T-helper 9 cell (primary cell): ENCODE results near the gene ADAMTS12.
"Not testable (repeated sequence)": the region's sequence is repeated elsewhere in the genome, so short reads cannot be mapped to it uniquely, and the experiment has no call there.

Experiments
- DNase-seq: peaks from one replicate; pipeline ENCODE4 v3.0.0-alpha.2; 2020

ADAMTS12 gene

DNA sequence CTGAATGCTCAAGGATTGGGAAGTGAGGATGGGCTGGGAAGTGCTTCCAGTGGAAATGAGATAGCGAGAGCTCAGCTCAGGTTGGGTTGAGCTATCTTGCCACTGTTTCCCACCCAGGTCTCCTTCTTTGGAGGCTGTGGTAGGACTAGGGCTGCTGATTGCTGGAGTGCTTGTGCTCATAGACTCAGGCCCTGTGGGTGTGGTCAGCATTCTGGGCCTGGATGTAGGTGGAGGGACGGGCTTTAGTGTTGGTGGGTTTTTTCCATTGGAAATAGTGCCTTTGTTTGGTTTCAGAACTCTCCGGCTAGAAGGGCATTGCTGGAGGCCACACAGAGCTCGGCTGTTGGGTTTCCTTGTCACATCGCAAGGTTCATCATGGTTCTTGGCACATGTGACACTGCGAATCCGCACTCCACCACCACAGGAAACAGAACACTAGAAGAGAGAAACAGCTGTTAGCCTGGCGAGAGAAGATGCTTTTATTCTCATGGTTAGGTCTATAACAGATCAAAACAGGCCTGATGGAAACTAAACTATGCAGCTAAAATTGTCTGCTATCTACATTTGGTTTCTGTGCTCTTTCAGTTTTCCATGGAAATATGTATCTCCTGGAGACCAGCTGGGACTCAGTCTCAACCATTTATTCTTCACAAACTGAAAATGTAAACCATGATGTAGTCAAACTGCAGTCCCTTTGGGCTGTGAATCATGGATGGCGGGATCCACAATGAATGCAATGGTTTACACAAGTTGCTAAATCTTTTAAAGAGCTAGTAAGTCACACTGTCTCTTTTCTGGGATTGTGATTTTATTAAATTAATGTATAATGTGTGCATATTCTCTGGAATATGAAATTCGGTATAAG lies 314.8 kb downstream of the ADAMTS12 start:
- DNase-seq = no peak

DNA sequence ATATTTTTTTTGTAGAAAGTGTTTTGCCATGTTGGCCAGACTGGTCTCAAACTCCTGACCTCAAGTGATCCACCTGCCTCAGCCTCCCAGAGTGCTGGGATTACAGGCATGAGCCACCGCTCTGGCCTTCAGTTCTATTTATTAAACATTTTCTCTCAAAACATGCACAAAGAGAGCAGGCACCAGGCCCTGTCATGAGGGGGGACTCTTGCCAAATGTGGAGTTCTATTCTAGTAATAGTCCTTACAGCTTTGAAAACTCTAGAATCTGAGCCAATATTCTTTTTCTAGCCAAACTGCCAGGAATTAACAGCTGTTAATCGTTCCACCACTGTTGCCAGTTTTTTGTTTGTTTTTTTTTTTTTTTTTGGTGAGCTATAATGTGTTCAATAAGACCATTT lies 326.5 kb downstream of the ADAMTS12 start:
- no peak for DNase-seq

DNA sequence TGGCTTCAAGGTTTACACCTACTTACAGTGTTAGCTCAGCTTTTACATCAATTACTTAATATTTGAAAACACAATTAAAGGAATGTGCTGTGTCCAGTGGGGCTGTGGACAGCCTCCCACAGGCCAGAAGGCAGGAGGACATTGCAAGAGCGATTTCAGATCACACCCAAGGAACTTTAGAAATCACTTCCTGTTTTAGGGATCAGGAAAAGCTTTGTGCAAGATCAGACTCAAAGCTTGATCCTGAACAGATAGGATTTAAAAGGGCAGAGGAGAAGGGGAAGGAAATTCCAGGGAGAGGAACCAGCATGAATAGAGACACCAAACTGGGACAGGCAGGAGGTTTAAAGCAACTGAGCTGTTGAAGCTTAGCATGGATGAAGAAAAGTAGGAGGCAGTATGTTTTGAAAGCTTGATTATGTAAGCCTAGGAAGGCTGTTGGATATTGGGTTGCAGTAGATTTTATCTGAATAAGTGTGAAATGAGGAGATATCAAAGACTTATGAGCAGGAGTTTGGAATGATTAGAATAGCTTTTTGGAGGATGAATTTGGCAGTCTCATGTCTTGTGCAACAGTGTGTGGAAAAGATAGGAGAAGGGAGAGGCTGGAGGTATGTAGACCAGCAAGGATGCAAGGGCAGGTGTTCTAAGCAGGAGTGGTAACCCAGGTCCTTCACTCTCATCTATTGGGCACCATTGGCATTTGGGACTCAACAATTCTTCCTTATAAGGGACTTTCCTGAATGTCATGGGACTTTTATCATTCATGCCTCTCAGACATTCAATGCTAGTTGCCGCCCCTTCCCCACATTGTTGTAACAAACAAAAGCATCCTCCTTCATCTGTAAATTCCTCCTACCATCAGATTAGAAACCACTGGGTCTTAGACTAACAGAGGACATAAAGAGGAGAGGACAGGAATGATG lies 327.5 kb downstream of the ADAMTS12 start:
- DNase-seq = no peak

DNA sequence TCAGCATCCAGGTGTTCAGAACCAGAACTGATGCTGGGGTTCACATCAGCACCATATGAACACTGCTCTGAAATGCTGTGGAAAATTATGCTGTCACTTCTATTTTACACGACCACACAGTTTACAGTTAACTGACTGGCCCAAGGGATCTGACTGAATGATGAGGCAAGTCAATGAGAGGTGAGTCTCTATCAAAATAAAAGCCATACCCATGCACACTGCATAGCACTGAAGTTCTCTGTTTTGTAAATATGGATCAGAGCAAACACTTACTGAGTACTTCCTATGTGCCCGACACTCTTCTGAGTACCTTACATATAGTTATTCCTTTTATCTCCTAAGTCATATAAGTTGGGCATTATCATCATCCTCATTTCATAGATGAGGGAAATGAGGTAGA lies 328.3 kb downstream of the ADAMTS12 start:
- no peak for DNase-seq

DNA sequence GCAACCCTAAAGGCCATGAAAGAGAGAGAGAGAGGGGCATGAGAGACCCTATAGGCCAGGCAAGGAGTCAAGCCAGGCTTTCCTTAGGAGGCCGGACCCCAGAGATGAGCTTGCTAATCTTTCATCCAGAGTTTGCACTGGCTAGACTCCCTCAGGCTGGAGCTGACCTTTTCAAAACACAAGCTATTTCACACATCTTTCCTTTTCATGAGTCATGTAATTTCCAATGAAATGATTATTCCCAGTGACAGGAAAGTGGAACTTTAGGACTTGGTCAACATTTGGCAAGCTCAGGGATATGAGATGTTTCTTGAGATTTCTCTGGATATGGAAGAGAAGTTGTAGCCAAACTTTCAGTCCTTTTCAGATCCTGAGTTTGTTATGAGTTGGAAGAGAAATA lies 333.3 kb downstream of the ADAMTS12 start:
- no peak for DNase-seq

DNA sequence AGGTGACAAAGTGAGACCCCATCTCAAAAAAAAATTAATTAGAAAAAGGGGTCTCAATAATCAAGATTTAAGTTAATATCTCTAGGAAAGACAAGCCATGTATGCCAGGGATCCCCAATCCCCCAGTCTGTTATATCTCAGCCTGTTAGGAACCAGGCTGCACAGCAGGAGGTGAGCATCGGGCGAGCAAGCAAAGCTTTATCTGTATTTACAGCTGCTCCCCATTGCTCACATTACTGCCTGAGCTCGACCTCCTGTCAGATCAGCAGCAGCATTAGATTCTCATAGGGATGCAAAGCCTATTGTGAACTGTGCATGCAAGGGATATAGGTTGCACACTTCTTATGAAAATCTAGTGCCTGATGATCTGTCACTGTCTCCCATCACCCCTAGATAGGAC lies 334.2 kb downstream of the ADAMTS12 start:
- DNase-seq = no peak

DNA sequence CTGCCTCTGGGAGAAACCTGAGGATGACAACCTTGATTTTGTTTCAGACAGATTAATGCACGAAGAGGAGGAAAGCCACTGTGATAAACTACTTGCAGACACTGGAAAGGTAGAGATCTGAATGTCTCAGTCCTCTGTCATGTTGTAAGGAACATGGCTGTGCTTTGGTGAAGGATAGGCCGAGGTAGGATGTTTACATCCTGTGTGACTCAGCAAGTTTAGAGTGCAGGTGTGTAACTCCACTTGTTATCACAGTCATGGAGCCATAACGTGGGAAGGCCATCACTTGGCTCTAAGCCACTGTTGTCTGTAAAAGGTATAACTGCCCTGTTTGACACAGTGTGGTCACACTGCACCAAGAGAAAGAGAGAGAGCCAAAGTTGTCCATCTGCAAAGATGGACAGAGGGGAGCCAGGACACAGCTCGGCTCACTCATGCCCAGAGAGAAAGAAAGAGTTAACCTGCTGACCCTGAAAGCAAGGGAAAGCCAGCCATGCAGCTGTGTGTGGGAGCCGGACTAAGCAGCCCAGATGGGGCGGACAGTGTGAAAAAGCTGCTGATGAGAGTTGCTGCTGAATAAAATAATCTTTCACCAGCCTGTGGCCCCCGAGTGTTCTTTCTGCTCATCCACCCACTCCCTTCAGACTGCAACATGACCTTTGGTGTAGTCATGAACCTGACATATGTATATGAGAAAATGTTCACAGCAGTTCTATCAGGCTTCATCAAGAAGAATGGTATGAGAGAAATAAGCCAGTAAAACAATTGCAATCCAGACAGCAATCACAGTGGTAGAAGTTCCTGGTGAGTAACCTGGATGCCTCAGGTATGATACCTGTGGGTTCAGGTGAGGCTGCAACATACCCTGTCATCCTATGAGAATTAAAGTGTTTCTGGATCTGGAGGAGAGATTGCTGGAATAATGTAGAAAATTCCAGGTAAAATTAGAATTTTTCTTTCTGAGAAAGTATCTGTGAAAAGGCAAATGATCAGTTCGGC lies 335.2 kb downstream of the ADAMTS12 start:
- no peak for DNase-seq

DNA sequence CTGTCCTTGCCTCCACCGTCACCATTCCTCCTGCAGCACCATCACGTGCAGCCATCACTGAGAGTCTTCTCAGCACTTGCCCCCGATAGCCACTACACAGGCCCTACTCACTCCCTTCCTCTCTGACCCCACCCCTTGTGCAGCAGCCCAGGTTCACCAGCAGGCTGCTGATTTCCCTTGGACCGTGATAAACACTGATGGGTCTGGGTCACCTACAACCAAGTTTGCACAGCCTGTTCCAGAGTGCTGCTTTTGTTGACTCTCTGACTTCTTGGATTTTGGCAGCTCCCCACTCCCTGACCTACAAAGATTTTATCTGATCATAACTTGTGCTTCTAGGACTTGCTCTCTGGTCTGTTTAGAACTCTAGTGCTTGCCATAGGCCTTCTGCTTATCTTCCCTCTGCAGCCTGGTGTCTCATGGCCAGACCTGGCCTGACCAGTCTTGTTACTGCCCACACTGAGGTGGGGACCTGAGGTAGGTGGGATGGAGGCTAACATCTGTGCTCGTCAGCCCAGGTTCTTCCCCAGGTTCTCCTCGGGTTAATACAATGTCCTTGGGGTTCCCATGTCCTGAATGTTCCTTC lies 341.7 kb downstream of the ADAMTS12 start:
- DNase-seq = no peak

DNA sequence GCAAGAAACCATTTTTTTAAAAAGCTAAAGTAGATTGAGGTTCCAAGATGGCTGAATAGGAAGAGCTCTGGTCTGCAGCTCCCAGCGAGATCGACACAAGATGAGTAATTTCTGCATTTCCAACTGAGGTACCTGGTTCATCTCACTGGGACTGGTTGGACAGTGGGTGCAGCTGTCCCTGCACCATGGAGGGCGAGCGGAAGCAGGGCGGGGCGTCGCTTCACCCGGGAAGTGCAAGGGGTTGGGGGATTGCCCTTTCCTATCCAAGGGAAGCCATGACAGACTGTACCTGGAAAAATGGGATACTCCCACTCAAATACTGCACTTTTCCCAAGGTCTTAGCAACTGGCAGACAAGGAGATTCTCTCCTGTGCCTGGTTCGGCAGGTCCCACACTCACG lies 352.0 kb downstream of the ADAMTS12 start:
- not testable (repeated sequence) for DNase-seq

DNA sequence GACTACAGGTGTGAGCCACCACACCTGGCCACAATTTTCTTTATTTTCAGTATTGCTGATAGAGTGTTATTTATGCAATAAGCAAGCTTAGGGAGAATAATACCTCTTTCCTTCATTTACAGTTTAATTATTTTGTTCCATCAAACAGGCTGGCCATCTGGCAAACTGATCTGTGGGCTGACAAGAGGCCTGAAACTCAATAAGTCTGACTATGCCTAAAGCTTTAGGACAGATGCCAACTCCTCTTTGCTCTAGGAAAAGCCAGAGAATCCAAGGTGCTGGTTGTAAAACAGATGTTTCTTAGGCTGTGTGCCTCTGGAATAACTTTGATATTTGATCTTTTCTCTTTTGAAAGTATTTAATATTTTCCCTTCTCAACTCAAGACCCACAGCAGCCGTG lies 352.6 kb downstream of the ADAMTS12 start:
- no peak for DNase-seq

DNA sequence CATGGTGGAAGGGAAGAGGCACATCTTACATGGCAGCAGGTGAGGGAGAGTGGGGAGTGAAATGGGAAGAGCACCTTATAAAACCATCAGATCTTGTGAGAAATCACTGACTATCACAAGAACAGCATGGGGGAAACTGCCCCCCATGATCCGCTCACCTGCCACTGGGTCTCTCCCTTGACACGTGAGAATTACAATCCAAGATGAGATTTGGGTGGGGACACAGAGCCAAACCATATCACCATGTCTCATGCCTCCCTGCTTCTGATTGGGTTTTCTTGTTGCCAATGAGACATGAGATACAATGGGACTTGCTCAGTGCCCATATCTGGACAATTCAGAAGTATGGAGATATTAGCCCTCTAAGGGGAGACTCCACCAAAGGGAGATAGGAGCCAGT lies 353.6 kb downstream of the ADAMTS12 start:
- DNase-seq = no peak

DNA sequence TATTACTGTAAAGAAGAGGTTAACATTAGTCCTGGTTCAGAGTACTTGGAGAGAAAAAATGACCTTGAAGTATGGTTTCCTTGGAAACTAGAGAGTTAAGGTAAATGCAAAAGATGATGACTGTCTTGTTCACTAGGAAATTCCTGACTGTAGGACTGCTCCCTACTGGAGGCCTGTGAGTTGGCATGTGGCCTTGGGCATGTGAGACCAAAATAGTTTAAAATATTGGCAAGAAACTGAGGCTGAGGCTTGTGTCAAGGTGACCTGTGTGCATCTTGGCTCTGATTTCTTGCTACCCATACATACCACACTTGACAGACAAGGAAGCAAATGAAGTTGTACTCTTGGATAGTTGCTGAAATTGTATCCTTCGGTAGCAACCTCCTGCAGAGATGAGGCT lies 354.6 kb downstream of the ADAMTS12 start:
- DNase-seq = no peak

DNA sequence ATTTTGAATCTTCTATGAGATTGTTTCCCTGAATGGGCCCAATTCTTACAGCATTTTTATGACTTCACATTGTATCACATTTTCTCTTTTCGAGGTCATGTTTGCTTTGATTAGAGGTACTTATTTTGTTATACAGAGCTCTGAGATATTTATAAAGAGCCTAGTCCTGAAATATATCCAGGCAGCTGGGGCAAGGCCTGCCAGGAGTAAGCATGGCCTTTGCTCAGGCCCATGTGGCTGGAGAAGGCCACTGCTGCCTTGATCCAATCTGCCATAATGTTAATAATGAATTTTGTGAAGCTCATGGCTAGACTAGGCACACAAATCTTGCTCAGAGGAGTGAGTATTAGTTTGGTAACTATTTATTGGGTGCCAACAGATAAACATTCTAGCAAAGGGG lies 355.0 kb downstream of the ADAMTS12 start:
- no peak for DNase-seq

DNA sequence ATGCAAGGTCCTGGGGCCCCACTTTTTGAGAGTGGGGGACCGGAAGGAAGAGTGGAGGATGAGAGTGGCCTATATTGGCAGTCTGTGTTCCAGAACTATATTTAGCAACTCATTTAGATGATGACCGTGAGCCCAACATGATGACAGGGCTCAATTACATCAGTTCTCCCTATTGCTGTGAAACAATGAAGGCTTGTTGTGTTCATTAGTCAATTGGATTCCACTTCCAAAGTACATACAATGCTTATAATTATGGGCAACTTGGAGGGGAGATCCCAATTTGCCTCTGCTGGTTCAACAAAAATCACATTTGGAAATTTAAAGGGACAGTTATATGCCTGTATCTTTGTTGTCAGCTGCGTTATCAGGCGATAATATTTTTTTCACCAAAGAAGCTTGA lies 360.0 kb downstream of the ADAMTS12 start:
- DNase-seq = no peak

DNA sequence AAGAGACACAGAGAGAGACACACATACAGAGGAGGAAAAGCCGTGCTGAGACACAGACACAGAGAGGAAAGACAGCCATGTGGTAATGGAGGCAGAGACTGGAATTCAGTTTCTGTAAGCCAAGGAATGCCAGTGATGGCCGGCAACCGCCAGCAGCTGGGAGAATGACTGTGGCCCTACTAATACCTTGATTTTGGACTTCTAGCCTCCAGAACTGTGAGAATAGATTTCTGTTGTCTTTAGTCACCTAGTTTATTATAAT lies 360.8 kb downstream of the ADAMTS12 start:
- DNase-seq = no peak

DNA sequence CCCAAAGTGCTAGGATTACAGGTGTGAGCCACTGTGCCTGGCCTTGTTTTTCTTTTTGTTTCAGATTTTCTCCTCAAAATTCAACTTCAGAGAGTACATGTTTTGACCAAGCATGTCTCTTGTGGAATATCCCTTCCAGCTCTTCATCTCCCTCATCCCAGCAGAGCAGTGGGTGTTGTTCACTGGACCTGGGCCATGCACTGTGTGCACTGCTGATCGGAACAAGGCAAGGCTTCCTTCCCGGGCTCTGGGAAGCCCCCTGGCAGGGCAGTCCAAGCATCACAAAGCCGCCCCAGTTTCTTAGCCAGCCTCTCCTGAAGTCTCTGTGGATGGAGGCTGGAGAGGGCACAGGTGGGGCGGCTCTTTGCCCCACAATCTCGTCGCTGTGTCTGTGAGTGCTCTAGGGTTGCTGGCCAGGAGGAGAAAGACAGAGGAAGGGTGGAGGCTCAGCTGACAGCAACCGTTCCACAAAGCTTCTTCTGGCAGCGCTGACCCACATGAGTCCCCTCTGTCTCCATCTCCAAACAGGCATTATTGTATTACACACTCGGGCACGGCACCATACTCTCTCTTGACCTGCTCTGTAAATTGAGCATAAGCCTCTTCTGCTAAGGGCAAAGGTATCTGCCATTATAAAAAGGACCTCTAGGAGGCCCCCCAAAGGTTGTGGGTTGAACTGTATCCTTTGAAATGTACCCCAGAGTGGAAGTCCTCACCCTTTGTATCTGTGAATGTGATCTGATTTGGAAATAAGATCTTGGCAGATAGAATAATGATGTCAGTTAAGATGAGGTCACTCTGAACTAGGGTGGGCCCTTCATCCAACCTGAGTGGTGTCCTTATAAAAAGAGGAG lies 361.4 kb downstream of the ADAMTS12 start:
- DNase-seq = no peak

DNA sequence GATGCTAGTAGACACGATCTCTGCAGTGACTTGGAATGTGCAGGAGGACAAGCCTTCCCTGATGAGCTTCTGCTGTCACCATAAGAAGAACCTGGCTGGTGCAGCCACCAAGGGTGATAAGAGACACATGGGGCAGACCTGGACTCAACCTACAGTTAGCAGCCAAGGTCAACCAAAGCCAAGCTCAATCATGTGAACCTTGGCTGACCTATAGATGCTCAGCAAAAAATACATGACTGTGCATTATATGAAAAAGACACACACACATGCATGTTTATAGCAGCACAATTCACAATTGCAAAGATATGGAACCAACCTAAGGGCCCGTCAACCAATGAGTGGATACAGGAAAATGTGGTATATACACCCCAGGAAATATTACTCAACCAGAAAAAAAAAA lies 364.1 kb downstream of the ADAMTS12 start:
- no peak for DNase-seq

DNA sequence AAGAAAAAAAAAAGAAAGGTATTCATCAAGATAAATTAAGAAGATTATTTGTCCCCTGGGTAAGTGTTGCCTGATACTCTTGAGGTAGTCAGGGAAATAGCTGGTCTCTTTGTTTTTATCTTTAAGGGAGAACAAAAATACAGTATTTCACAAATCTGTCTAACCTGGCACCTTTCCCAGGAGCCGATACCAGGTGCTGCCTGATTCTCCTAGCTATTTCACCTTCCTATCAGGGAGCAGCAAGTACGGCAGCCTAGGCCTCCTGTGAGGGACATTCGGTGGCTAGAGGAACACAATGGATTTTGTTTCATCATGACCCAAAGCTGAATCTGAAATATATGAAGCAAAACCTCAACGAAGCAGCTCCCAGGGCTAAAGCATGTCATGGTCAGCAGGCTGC lies 365.0 kb downstream of the ADAMTS12 start:
- DNase-seq = no peak

DNA sequence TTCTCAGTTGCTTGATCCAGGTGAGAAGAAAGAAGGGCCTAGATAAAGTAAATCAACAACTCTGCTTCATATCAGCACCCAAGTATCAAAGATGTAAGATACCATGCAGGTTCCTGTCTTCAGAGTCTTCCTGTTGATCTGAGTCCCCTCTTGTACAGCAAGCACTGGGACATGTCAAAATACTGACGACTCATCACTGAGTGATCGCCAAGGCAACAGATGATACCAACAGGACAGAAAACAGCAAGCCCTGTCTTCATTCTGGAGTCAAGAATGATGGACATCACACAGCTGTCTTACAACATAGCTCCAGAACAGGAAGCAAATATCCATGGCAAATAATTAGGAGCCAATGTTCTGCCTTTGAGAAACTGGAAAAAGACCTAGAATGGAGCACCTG lies 367.3 kb downstream of the ADAMTS12 start:
- no peak for DNase-seq

DNA sequence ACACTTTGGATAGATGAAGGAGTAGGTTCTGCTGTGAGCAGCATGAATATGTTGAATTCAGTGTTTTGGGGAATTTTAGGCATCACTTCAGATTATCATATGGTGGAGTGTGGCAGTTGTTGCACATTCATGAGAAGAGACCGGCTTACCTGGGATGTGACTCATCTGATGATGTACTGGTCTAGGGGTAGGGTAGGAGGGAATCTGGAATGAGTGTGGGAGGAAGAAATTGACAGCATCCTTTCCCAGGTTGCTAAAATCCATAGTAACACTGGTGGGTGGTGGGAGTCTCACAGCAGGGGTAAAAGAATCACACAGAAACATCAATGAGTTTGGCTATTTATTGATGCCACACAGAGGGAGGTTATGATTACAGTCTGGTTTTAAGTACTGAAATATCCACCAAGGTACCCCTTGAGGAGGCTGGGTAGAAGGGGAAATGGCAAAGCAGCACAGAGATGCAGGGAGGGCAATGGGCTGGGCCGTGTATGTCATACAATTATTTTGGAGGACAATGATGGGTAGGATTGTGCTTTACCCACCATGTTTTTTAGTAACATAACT lies 368.5 kb downstream of the ADAMTS12 start:
- DNase-seq = no peak

DNA sequence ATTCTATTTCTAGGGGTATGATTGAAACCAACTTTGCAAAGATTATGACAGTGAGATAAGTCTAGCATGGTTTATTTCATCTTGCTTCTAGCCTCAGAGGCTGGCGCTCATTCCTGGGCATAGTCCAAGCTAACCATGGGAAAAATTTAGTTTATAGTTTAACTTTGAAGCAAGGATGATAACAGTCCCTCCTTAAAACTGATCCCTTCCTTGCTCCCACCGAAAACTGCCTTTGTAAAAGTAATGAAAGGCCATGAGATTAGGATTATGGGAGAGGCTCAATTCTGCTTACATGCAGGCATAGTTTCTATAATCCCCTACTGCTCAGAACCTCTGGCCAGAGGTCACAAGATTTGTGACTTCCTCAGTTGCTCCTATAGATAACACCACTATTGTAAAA lies 375.4 kb downstream of the ADAMTS12 start:
- no peak for DNase-seq
